Activated CD8-positive, alpha-beta memory T cell treated with anti-CD3 and anti-CD28 coated beads for 4 hours (primary cell): ENCODE measurements around the gene APC2.

ENCODE experiments used
- DNase-seq, 2 donors: peaks; one replicate each; pipeline ENCODE4 v3.0.0-alpha.2; 2020; ENCODE audit warnings: low read depth in 2 of 2

Gene APC2

GRCh38 chr19:1449467-1450442 lies at the start of gene APC2:
TSS of gene APC2 (plus strand) at chr19:1450121. CDS start at chr19:1453002, 2,881 bp downstream.
- DNase-seq: no peak

- no peak for DNase-seq
Measured at GRCh38 chr19:1400281-1401137, 49.4 kb upstream of the APC2 start.

GRCh38 chr19:1401138-1401888 lies 48.6 kb upstream of the APC2 start, which contains the start of gene GAMT:
TSS of gene GAMT (minus strand) at chr19:1401542. CDS start at chr19:1401476, 66 bp downstream.
- DNase-seq: no peak

GRCh38 chr19:1401889-1402217 lies 48.1 kb upstream of the APC2 start:
- no peak for DNase-seq

GRCh38 chr19:1402411-1403070 lies 47.4 kb upstream of the APC2 start:
- no peak for DNase-seq

GRCh38 chr19:1406774-1407527 lies 43.0 kb upstream of the APC2 start:
- peak; percentile 99 for DNase-seq

- peak in 1 of 2 donors; percentile 21 for DNase-seq
Measured at GRCh38 chr19:1407528-1408299, 42.2 kb upstream of the APC2 start, which contains the start of gene DAZAP1. TSS of gene DAZAP1 (plus strand) at chr19:1407586. CDS start at chr19:1407774, 188 bp downstream.

GRCh38 chr19:1408300-1409203 lies 41.4 kb upstream of the APC2 start:
- peak in 1 of 2 donors; percentile 30 for DNase-seq

GRCh38 chr19:1409204-1410005 lies 40.5 kb upstream of the APC2 start:
- no peak for DNase-seq

GRCh38 chr19:1410136-1410786 lies 39.7 kb upstream of the APC2 start:
- no peak for DNase-seq

GRCh38 chr19:1410789-1411188 lies 39.1 kb upstream of the APC2 start:
- DNase-seq: no peak

- no peak for DNase-seq
Measured at GRCh38 chr19:1411255-1412191, 38.4 kb upstream of the APC2 start.

GRCh38 chr19:1412323-1412923 lies 37.5 kb upstream of the APC2 start:
- DNase-seq: no peak

GRCh38 chr19:1412995-1413800 lies 36.7 kb upstream of the APC2 start:
- no peak for DNase-seq
